ENCODE data around the gene CNNM1. TPM values are rescaled to one million over a fixed set of nuclear protein-coding genes. Genes with fewer than 3 reads are reported as not detected.

Gene CNNM1
- total and polyA plus RNA-seq, 7 donors, result 0.23 to 2.2 (median 1.2) TPM; not detected in 2

DNA sequence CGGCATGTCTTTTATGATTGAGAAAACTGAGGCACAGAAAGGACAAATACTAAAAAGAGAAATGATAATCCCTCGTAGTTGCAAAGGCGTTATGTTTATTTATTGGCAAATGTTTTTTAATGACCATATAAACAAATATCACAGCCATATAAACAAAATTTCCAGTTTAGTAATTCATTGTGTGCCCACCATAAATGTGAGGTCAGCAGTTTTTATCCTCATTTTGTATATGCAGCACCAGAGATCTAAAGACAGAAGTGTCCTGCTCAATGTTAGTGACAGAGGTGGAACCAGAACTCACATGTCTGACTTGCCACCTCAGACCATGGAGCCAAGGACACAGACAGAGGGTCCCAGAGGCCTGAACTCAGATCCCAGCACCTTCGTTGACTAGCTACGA lies 14.1 kb downstream of the CNNM1 start:
- Histone ChIP-seq H3K9me3 (no peaks in the 10 kb centered on the region), H3K27ac (no peak overlapping the region), H3K27me3 (no peaks in the 10 kb centered on the region), H3K4me3 (no peak overlapping the region), H3K36me3 (no peaks in the 10 kb centered on the region), H3K4me1 (peaks cover 0 to 12% (median 9%) of the 10 kb centered on the region in 4 donors)
- WGBS, 2 donors, result 81 to 87% methylated on average over 5 of the region's 5 CpGs
- DNase-seq, result no peak
- intact Hi-C loops (cut with DNase I), result no loop called here
- TF ChIP-seq POLR2AphosphoS5 (IDR thresholded peaks at IDR 0.05) (no peak), EP300 (IDR thresholded peaks at IDR 0.05) (no peak), POLR2A (IDR thresholded peaks at IDR 0.05) (no peak)
- TF ChIP-seq, protein P1, sequence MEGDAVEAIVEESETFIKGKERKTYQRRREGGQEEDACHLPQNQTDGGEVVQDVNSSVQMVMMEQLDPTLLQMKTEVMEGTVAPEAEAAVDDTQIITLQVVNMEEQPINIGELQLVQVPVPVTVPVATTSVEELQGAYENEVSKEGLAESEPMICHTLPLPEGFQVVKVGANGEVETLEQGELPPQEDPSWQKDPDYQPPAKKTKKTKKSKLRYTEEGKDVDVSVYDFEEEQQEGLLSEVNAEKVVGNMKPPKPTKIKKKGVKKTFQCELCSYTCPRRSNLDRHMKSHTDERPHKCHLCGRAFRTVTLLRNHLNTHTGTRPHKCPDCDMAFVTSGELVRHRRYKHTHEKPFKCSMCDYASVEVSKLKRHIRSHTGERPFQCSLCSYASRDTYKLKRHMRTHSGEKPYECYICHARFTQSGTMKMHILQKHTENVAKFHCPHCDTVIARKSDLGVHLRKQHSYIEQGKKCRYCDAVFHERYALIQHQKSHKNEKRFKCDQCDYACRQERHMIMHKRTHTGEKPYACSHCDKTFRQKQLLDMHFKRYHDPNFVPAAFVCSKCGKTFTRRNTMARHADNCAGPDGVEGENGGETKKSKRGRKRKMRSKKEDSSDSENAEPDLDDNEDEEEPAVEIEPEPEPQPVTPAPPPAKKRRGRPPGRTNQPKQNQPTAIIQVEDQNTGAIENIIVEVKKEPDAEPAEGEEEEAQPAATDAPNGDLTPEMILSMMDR (IDR thresholded peaks at IDR 0.05), result no peak

DNA sequence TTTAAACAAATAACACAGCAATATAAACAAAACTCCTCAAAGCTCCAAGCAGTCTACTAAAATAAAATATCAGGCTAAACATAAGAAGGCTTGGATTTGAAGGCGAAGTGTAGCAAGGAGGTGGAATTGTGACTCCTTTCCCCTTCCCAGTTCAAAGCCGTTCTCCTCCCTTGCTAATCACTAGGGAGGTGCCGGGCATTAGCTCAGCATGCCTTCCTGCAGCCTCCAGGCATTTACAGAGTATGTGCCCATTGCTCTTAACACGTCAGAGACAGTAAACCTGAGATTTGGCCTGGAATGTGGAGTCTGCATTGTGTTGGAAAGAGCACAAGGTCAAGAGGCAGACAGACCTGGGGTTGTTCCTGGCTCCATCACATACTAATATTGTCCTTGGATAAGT lies 15.6 kb downstream of the CNNM1 start:
- Histone ChIP-seq H3K4me3 (no peak overlapping the region), H3K27ac (no peak overlapping the region), H3K36me3 (no peaks in the 10 kb centered on the region), H3K27me3 (no peaks in the 10 kb centered on the region), H3K4me1 (peaks cover 0 to 12% (median 5%) of the 10 kb centered on the region in 4 donors), H3K9me3 (no peaks in the 10 kb centered on the region)
- DNase-seq, result no peak
- WGBS, 2 donors, result 62 to 67% methylated on average over 4 of the region's 4 CpGs
- TF ChIP-seq, protein P1 (IDR thresholded peaks at IDR 0.05), result no peak
- TF ChIP-seq POLR2A (IDR thresholded peaks at IDR 0.05) (no peak), POLR2AphosphoS5 (IDR thresholded peaks at IDR 0.05) (no peak), EP300 (IDR thresholded peaks at IDR 0.05) (no peak)
- intact Hi-C loops (cut with DNase I), result no loop called here

DNA sequence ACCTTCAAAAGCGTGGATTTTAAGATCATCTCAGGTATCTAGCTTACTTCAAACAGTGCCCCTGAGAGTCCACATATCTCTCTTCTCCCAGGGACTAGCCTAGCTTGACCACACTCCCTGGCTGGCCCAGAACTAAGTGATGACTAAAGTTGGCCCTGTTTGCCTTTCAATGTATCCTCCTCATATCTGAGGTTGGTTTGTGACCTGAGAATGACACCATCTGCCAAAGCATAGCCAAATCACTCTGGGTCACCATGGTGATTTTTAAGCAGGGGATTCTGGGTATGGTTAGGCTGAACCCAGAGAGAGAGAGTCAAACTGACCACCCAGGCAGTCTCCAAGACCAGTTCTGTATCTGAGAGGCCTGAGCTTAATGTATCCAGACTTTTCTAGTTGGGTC lies 16.2 kb downstream of the CNNM1 start:
- DNase-seq, result no peak
- Histone ChIP-seq H3K4me3 (no peak overlapping the region), H3K27ac (no peak overlapping the region), H3K4me1 (peaks cover 0 to 12% (median 5%) of the 10 kb centered on the region in 4 donors), H3K27me3 (no peaks in the 10 kb centered on the region), H3K36me3 (no peaks in the 10 kb centered on the region), H3K9me3 (no peaks in the 10 kb centered on the region)
- intact Hi-C loops (cut with DNase I), result no loop called here
- no peak for TF ChIP-seq POLR2A (IDR thresholded peaks at IDR 0.05)
- TF ChIP-seq, protein P1 (IDR thresholded peaks at IDR 0.05), result no peak
- no peak for TF ChIP-seq POLR2AphosphoS5 (IDR thresholded peaks at IDR 0.05)
- TF ChIP-seq EP300 (IDR thresholded peaks at IDR 0.05), result no peak
- WGBS, 2 donors, result 69 to 89% methylated on average over 1 of the region's 1 CpG

DNA sequence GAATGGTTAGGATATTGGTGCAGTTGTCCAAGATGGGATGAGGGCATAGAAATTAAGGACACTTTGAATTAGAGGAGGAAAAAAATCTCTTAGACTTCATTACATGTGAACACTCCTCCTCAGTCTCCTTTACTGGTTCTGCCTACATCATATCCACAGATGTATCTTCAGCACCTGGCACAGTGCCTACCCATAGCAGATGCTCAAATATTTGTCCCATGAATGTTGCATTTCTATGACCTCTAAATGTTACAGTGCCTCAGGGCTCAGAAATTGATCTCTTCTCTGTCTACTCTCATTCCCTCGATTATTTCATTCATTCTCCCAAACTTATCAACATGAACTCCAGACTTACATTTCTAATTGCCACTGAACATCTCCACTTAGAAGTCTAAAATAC lies 17.1 kb downstream of the CNNM1 start:
- Histone ChIP-seq H3K9me3 (no peaks in the 10 kb centered on the region), H3K27ac (no peak overlapping the region), H3K27me3 (no peaks in the 10 kb centered on the region), H3K4me3 (no peak overlapping the region), H3K36me3 (no peaks in the 10 kb centered on the region), H3K4me1 (peaks cover 0 to 12% (median 5%) of the 10 kb centered on the region in 4 donors)
- intact Hi-C loops (cut with DNase I), result no loop called here
- TF ChIP-seq, protein P1 (IDR thresholded peaks at IDR 0.05), result no peak
- TF ChIP-seq POLR2AphosphoS5 (IDR thresholded peaks at IDR 0.05) (no peak), EP300 (IDR thresholded peaks at IDR 0.05) (no peak), POLR2A (IDR thresholded peaks at IDR 0.05) (no peak)
- no peak for DNase-seq
- WGBS, 2 donors, result 65 to 79% methylated on average over 1 of the region's 1 CpG

DNA sequence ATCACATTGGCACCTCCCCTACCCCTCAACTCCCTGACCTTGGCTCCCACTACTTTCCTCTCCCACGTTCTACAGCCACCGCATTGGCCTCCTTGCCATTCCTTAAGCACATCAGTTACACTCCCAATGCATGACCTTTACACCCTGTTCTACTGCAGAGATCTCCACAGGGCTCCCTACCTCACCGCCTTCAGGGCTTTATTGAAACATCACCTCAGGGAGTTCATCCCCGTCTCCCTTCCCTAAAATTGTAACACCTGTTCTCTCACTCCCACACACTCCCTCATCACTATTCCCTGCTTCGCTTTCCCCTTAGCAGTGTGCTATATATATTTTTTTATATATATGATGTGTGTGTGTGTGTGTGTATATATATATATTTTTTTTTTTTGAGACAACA lies 18.5 kb downstream of the CNNM1 start:
- Histone ChIP-seq H3K36me3 (no peaks in the 10 kb centered on the region), H3K4me3 (no peak overlapping the region), H3K27me3 (no peaks in the 10 kb centered on the region), H3K4me1 (peaks cover 0 to 8% (median 2%) of the 10 kb centered on the region in 4 donors), H3K9me3 (no peaks in the 10 kb centered on the region), H3K27ac (no peak overlapping the region)
- intact Hi-C loops (cut with DNase I), result no loop called here
- TF ChIP-seq POLR2A (IDR thresholded peaks at IDR 0.05) (no peak), EP300 (IDR thresholded peaks at IDR 0.05) (no peak), POLR2AphosphoS5 (IDR thresholded peaks at IDR 0.05) (no peak)
- TF ChIP-seq, protein P1 (IDR thresholded peaks at IDR 0.05), result no peak
- 77 to 86% methylated on average over 5 of the region's 5 CpGs for WGBS, 2 donors
- no peak for DNase-seq
